Measurements from ENCODE around the gene SRF.

DNA sequence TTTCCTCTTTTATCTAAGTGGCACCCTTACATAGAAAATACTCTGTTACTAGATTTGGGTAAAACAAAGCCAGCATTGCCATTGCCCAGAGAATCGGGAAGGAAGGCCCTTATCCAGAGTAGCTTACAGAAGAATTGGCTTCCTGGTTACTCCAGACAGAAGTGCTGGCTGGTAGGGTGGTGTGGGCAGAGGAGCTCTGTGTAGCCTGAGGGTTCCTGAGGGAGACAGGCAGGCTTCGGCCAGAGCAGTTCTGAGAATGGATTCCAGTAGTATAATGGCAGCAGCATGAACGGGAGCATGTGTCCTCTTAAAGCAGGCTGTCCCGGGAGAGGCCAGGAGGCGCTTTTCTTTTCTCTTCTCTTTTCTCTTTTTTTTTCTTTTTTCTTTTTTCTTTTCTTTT is 22.9 kb downstream of the SRF start:
- no peak for TF ChIP-seq EZH2 (IDR thresholded peaks at IDR 0.05; ENCODE audit: low read depth)
- TF ChIP-seq, protein P1, sequence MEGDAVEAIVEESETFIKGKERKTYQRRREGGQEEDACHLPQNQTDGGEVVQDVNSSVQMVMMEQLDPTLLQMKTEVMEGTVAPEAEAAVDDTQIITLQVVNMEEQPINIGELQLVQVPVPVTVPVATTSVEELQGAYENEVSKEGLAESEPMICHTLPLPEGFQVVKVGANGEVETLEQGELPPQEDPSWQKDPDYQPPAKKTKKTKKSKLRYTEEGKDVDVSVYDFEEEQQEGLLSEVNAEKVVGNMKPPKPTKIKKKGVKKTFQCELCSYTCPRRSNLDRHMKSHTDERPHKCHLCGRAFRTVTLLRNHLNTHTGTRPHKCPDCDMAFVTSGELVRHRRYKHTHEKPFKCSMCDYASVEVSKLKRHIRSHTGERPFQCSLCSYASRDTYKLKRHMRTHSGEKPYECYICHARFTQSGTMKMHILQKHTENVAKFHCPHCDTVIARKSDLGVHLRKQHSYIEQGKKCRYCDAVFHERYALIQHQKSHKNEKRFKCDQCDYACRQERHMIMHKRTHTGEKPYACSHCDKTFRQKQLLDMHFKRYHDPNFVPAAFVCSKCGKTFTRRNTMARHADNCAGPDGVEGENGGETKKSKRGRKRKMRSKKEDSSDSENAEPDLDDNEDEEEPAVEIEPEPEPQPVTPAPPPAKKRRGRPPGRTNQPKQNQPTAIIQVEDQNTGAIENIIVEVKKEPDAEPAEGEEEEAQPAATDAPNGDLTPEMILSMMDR (conservative IDR thresholded peaks at IDR 0.05), result no peak
